H9 (cell line): Measurements from ENCODE around the gene GPHA2. TPM values are rescaled to one million over a fixed set of nuclear protein-coding genes. Genes with fewer than 3 reads are reported as not detected.

Source experiments
- DNase-seq: peaks from one replicate; pipeline ENCODE4 v3.0.0-alpha.2; 2017
- H2AFZ ChIP-seq: one replicate; pipeline ENCODE4 v1.6.1; 2013; ENCODE audit warnings: mild to moderate bottlenecking, low read length, control low read depth, moderate library complexity
- H2AK5ac ChIP-seq: 2 replicates; pipeline ENCODE4 v1.6.1; 2013; ENCODE audit warnings: low read length, control low read depth, mixed read lengths; ENCODE audit not compliant: insufficient read length
- H2BK120ac ChIP-seq: one replicate; pipeline ENCODE4 v1.6.1; 2013; ENCODE audit warnings: low read depth, mild to moderate bottlenecking, low read length, control low read depth, inconsistent platforms; ENCODE audit not compliant: poor library complexity, severe bottlenecking
- H2BK12ac ChIP-seq: 2 replicates; pipeline ENCODE4 v1.6.1; 2013; ENCODE audit warnings: low read length, control low read depth, mixed read lengths, low read depth; ENCODE audit not compliant: insufficient read length
- H2BK15ac ChIP-seq: 2 replicates; pipeline ENCODE4 v1.6.1; 2013; ENCODE audit warnings: low read depth, low read length, control low read depth
- H2BK20ac ChIP-seq: one replicate; pipeline ENCODE4 v1.6.1; 2013; ENCODE audit warnings: low read depth, mild to moderate bottlenecking, low read length, control low read depth, inconsistent platforms; ENCODE audit not compliant: poor library complexity, severe bottlenecking
- H2BK5ac ChIP-seq: 2 replicates; pipeline ENCODE4 v1.6.1; 2013; ENCODE audit warnings: low read length, control low read depth, mixed read lengths; ENCODE audit not compliant: insufficient read length
- H3K14ac ChIP-seq: 2 replicates; pipeline ENCODE4 v1.6.1; 2013; ENCODE audit warnings: low read length, control low read depth; ENCODE audit not compliant: insufficient read depth
- H3K18ac ChIP-seq: 2 replicates; pipeline ENCODE4 v1.6.1; 2013; ENCODE audit warnings: low read depth, mild to moderate bottlenecking, mixed read lengths, low read length, control low read depth; ENCODE audit not compliant: insufficient read length
- H3K23ac ChIP-seq: 2 replicates; pipeline ENCODE4 v1.6.1; 2013; ENCODE audit warnings: low read length, control low read depth, mixed read lengths, low read depth; ENCODE audit not compliant: insufficient read length
- H3K23me2 ChIP-seq: 2 replicates; pipeline ENCODE4 v1.6.1; 2013; ENCODE audit warnings: low read depth, mild to moderate bottlenecking, mixed read lengths, low read length, control low read depth; ENCODE audit not compliant: insufficient read length, poor library complexity, severe bottlenecking
- H3K27ac ChIP-seq: 2 replicates; pipeline ENCODE4 v1.5.1; 2013; ENCODE audit warnings: low read length, control low read depth, mixed read lengths, low read depth; ENCODE audit not compliant: insufficient read length
- H3K27me3 ChIP-seq: 2 replicates; pipeline ENCODE4 v1.6.1; 2013; ENCODE audit warnings: low read length, control low read depth, inconsistent platforms; ENCODE audit not compliant: insufficient read depth
- H3K4ac ChIP-seq: 2 replicates; pipeline ENCODE4 v1.6.1; 2013; ENCODE audit warnings: low read depth, mild to moderate bottlenecking, control low read depth, inconsistent platforms, low read length, moderate library complexity
- H3K4me1 ChIP-seq: 2 replicates; pipeline ENCODE4 v1.6.1; 2013; ENCODE audit warnings: low read length, control low read depth, inconsistent platforms; ENCODE audit not compliant: insufficient read depth
- H3K4me2 ChIP-seq: 2 replicates; pipeline ENCODE4 v1.6.1; 2013; ENCODE audit warnings: low read length, control low read depth, mixed read lengths; ENCODE audit not compliant: insufficient read length, insufficient read depth
- H3K56ac ChIP-seq: 2 replicates; pipeline ENCODE4 v1.6.1; 2013; ENCODE audit warnings: low read depth, mild to moderate bottlenecking, mixed read lengths, low read length, control low read depth; ENCODE audit not compliant: insufficient read length
- H3K79me1 ChIP-seq: 2 replicates; pipeline ENCODE4 v1.6.1; 2013; ENCODE audit warnings: low read depth, mild to moderate bottlenecking, moderate library complexity, low read length, control low read depth, inconsistent platforms; ENCODE audit not compliant: insufficient read depth, poor library complexity, severe bottlenecking
- H3K79me2 ChIP-seq: 2 replicates; pipeline ENCODE4 v1.6.1; 2013; ENCODE audit warnings: low read length, control low read depth, inconsistent platforms; ENCODE audit not compliant: insufficient read depth
- H3K9ac ChIP-seq: 2 replicates; pipeline ENCODE4 v1.6.1; 2013; ENCODE audit warnings: low read length, control low read depth, mixed read lengths; ENCODE audit not compliant: insufficient read length; ENCODE audit errors: extremely low read depth
- H3K9me3 ChIP-seq: one replicate; pipeline ENCODE4 v1.6.1; 2013; ENCODE audit warnings: low read depth, low read length, inconsistent platforms; ENCODE audit not compliant: control insufficient read depth
- H3T11ph ChIP-seq: one replicate; pipeline ENCODE4 v1.6.1; 2013; ENCODE audit warnings: mild to moderate bottlenecking, low read length, control low read depth, inconsistent platforms
- H4K20me1 ChIP-seq: one replicate; pipeline ENCODE4 v1.6.1; 2013; ENCODE audit not compliant: control insufficient read depth, insufficient read length, insufficient read depth
- H4K5ac ChIP-seq: 2 replicates; pipeline ENCODE4 v1.6.1; 2013; ENCODE audit warnings: low read depth, mild to moderate bottlenecking, mixed read lengths, low read length, control low read depth; ENCODE audit not compliant: insufficient read length
- H4K8ac ChIP-seq: replicated peaks from 2 replicates; pipeline ENCODE4 v1.6.1; 2013; ENCODE audit warnings: low read length, control low read depth, mixed read lengths, low read depth; ENCODE audit not compliant: insufficient read length
- H4K91ac ChIP-seq: 2 replicates; pipeline ENCODE4 v1.6.1; 2013; ENCODE audit warnings: low read depth, mild to moderate bottlenecking, moderate library complexity, mixed read lengths, low read length, control low read depth; ENCODE audit not compliant: insufficient read length
- H3K27ac Mint-ChIP-seq, 3 experiments: 2 replicates in 2 of 3; 3 replicates in 1 of 3; pipeline ENCODE4 v1.8.0; 2020 to 2021; ENCODE audit warnings: mixed read lengths in 3 of 3, mild to moderate bottlenecking in 1 of 3, moderate library complexity in 1 of 3
- H3K27me3 Mint-ChIP-seq: 2 replicates; pipeline ENCODE4 v1.8.0; 2021; ENCODE audit warnings: low read depth, mild to moderate bottlenecking, moderate library complexity, mixed read lengths
- H3K36me3 Mint-ChIP-seq, 3 experiments: 2 replicates in 2 of 3; 3 replicates in 1 of 3; pipeline ENCODE4 v1.8.0; 2020 to 2021; ENCODE audit warnings: low read depth in 3 of 3, mixed read lengths in 3 of 3; ENCODE audit not compliant: insufficient read depth in 1 of 3
- H3K4me1 Mint-ChIP-seq, 2 experiments: 2 replicates each; pipeline ENCODE4 v1.8.0; 2020; ENCODE audit warnings: mixed read lengths in 2 of 2
- H3K4me3 Mint-ChIP-seq, 2 experiments: 2 replicates in 1 of 2; 3 replicates in 1 of 2; pipeline ENCODE4 v1.8.0; 2020 to 2021; ENCODE audit warnings: mild to moderate bottlenecking in 2 of 2, mixed read lengths in 2 of 2, moderate library complexity in 1 of 2
- H3K9me3 Mint-ChIP-seq, 2 experiments: 2 replicates in 1 of 2; 3 replicates in 1 of 2; pipeline ENCODE4 v1.8.0; 2020; ENCODE audit warnings: mild to moderate bottlenecking in 2 of 2, mixed read lengths in 2 of 2, moderate library complexity in 1 of 2
- CTCF ChIP-seq: fragments of 200-600 bp; sonication (generic); conservative IDR thresholded peaks from 3 replicates; pipeline ENCODE4 v1.8.0; 2021; ENCODE audit warnings: antibody characterized with exemption, mild to moderate bottlenecking
- WGBS: extraction: QIAGEN DNeasy Blood & Tissue Kit; methylation state at CpG from one replicate; pipeline ENCODE4 v1.1.7; 2013; ENCODE audit warnings: missing lambda C conversion rate, low lambda C conversion rate, mixed read lengths; ENCODE audit not compliant: insufficient read length; ENCODE audit errors: extremely low coverage; 5-methylcytosine and 5-hydroxymethylcytosine counted together
- total RNA-seq: library from RNA; stranded (reverse); gene quantifications from 2 replicates; pipeline ENCODE4 v1.2.1, GENCODE V29; 2021

GPHA2 gene
- total RNA-seq, 1 experiment from 2014 or later: 2.1 TPM

GRCh38 chr11:64976651-64977050, 41.0 kb upstream of the GPHA2 start:
- Histone ChIP-seq H3K23ac (no peak overlapping the region), H2AFZ (no peak overlapping the region), H4K8ac (no peak overlapping the region), H3K79me2 (no peaks in the 10 kb centered on the region), H2BK120ac (no peak overlapping the region), H3K56ac (no peak overlapping the region), H3K23me2 (no peaks in the 10 kb centered on the region), H3K4me1 (no peaks in the 10 kb centered on the region), H3K9me3 (no peaks in the 10 kb centered on the region), H2BK12ac (no peak overlapping the region), H4K91ac (no peak overlapping the region), H3K4ac (no peak overlapping the region), H2BK20ac (no peak overlapping the region), H3K4me2 (no peak overlapping the region), H2BK5ac (no peak overlapping the region), H2BK15ac (no peak overlapping the region), H3K9ac (no peak overlapping the region), H3K27me3 (no peaks in the 10 kb centered on the region), H3K14ac (no peak overlapping the region), H3K27ac (no peak overlapping the region), H3T11ph (no peak overlapping the region), H4K20me1 (no peaks in the 10 kb centered on the region), H3K18ac (no peak overlapping the region), H2AK5ac (no peak overlapping the region), H3K79me1 (no peaks in the 10 kb centered on the region), H4K5ac (no peak overlapping the region)
- no peak for TF ChIP-seq CTCF
- peaks cover 0 to 5% of the 10 kb centered on the region in 2 experiments; a peak in 1 of 4 replicates for H3K4me1 Mint-ChIP-seq
- no peak for DNase-seq
- no peaks in the 10 kb centered on the region for H3K36me3 Mint-ChIP-seq
- H3K27me3 Mint-ChIP-seq: peaks cover 8% of the 10 kb centered on the region
- H3K27ac Mint-ChIP-seq: no peak overlapping the region; a peak in 1 of 7 replicates
- H3K4me3 Mint-ChIP-seq: no peak overlapping the region
- WGBS: no CpG with 5 or more reads among the region's 2 CpGs
- no peaks in the 10 kb centered on the region for H3K9me3 Mint-ChIP-seq
